GM21390 (cell line): ENCODE data around the gene AQP4.

Experiments
- ATAC-seq: cut with Tn5 transposase; IDR thresholded peaks from one replicate; pipeline ENCODE4 v1.9.1; 2021; ENCODE audit not compliant: unreplicated experiment

Gene AQP4

GRCh38 chr18:26840965-26841364, 24.5 kb downstream of the AQP4 start:
- ATAC-seq, result no peak

- ATAC-seq, result no peak
Observed at GRCh38 chr18:26839609-26840008, 25.9 kb downstream of the AQP4 start.

- ATAC-seq, result no peak
Observed at GRCh38 chr18:26832302-26832701, 33.2 kb downstream of the AQP4 start.

- no peak for ATAC-seq
Observed at GRCh38 chr18:26827581-26827980, 37.9 kb downstream of the AQP4 start.

- ATAC-seq, result no peak
Observed at GRCh38 chr18:26826656-26827235, 38.8 kb downstream of the AQP4 start.

- ATAC-seq, result no peak
Observed at GRCh38 chr18:26821181-26821580, 44.3 kb downstream of the AQP4 start.

- no peak for ATAC-seq
Observed at GRCh38 chr18:26819046-26819445, 46.5 kb downstream of the AQP4 start.

- no peak for ATAC-seq
Observed at GRCh38 chr18:26818461-26818860, 47.0 kb downstream of the AQP4 start.

- no peak for ATAC-seq
Observed at GRCh38 chr18:26813043-26813442, 52.5 kb downstream of the AQP4 start.

- no peak for ATAC-seq
Observed at GRCh38 chr18:26812462-26812861, 53.0 kb downstream of the AQP4 start.

- no peak for ATAC-seq
Observed at GRCh38 chr18:26809346-26809745, 56.2 kb downstream of the AQP4 start.

- ATAC-seq, result no peak
Observed at GRCh38 chr18:26806224-26806623, 59.3 kb downstream of the AQP4 start.

GRCh38 chr18:26804519-26804918, 61.0 kb downstream of the AQP4 start:
- ATAC-seq, result no peak

GRCh38 chr18:26803643-26804042, 61.9 kb downstream of the AQP4 start:
- no peak for ATAC-seq

- ATAC-seq, result no peak
Observed at GRCh38 chr18:26802330-26803200, 62.9 kb downstream of the AQP4 start.
